ENCODE results near the gene ACAN. TPM values are rescaled to one million over a fixed set of nuclear protein-coding genes. Genes with fewer than 3 reads are reported as not detected.

ACAN gene
- total RNA-seq, 2 experiments from 2014 or later: not detected

GRCh38 chr15:88834211-88834812 lies 31.1 kb downstream of the ACAN start:
- CTCF ChIA-PET: interaction anchor here (0.6 to 1.6 kb wide), 5 partner anchors 8 to 210 kb away, joined by 3 to 4 read pairs (median 3); no protein-coding TSS in a partner anchor
- no peaks in the 10 kb centered on the region for H3K27me3 Mint-ChIP-seq (ENCODE audit: low read depth)
- peaks cover 5% of the 10 kb centered on the region for H3K4me1 Mint-ChIP-seq (ENCODE audit: low read depth)
- H3K4me3 Mint-ChIP-seq: no peak overlapping the region
- DNase-seq: peak; percentile 24
- no peak overlapping the region for H3K27ac Mint-ChIP-seq
- no peaks in the 10 kb centered on the region for H3K36me3 Mint-ChIP-seq (ENCODE audit: low read depth)
- no peaks in the 10 kb centered on the region for H3K9me3 Mint-ChIP-seq
- intact Hi-C loops (cut with micrococcal nuclease): loop anchor here (1.0 to 5.0 kb wide), 2 partner anchors 211 to 367 kb away; partner anchors contain the start of genes MRPL46 and MRPS11

DNA sequence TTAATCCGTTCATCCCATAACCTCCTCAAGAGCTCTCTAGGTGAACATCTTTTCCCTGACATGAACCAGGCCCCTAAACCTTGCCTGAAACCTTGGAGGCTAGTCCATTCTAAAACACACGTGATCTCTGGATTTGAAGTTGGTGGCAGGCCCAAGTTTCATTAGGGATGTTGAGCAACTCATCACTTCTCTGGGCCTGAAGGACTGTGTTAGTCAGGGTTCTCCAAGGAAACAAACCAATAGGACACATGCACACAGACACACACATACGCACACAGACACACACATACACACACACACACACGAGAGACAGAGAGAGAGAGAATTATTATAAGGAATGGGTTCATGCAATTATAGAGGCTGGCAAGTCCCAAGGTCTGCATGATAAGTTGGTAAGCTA lies 31.9 kb downstream of the ACAN start:
- Mint-ChIP-seq H3K27me3 (ENCODE audit: low read depth) (no peaks in the 10 kb centered on the region), H3K9me3 (no peaks in the 10 kb centered on the region), H3K27ac (no peak overlapping the region), H3K4me1 (ENCODE audit: low read depth) (peaks cover 5% of the 10 kb centered on the region), H3K36me3 (ENCODE audit: low read depth) (no peaks in the 10 kb centered on the region), H3K4me3 (no peak overlapping the region)
- DNase-seq: no peak
- intact Hi-C loops (cut with micrococcal nuclease): no loop called here
- CTCF ChIA-PET: interaction anchor here (0.6 to 1.1 kb wide), 4 partner anchors 9 to 211 kb away, joined by 3 to 4 read pairs (median 4); no protein-coding TSS in a partner anchor

DNA sequence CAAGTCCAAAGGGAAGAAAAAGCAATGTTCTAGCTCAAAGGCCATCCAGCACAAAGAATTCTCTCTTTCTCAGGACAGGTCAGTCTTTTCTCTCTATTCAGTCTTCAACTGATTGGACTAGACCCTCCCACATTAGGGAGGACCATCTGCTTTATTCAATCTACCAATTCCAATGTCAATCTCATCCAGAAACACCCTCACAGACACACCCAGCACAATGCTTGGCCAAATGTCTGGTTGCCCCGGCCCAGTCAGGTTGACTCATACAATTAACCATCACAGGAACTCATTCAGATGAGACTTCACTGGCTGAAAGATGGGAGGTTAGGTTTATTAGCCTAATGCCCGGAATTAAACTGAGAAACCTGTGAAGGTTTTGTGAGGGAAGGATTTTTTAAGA lies 32.4 kb downstream of the ACAN start:
- peaks cover 5% of the 10 kb centered on the region for H3K4me1 Mint-ChIP-seq (ENCODE audit: low read depth)
- DNase-seq: no peak
- no peaks in the 10 kb centered on the region for H3K36me3 Mint-ChIP-seq (ENCODE audit: low read depth)
- H3K27me3 Mint-ChIP-seq (ENCODE audit: low read depth): no peaks in the 10 kb centered on the region
- no peak overlapping the region for H3K27ac Mint-ChIP-seq
- CTCF ChIA-PET: interaction anchor here (0.9 to 1.1 kb wide), 2 partner anchors 10 to 14 kb away, joined by 3 read pairs; no protein-coding TSS in a partner anchor
- H3K4me3 Mint-ChIP-seq: no peak overlapping the region
- intact Hi-C loops (cut with micrococcal nuclease): no loop called here
- H3K9me3 Mint-ChIP-seq: no peaks in the 10 kb centered on the region

DNA sequence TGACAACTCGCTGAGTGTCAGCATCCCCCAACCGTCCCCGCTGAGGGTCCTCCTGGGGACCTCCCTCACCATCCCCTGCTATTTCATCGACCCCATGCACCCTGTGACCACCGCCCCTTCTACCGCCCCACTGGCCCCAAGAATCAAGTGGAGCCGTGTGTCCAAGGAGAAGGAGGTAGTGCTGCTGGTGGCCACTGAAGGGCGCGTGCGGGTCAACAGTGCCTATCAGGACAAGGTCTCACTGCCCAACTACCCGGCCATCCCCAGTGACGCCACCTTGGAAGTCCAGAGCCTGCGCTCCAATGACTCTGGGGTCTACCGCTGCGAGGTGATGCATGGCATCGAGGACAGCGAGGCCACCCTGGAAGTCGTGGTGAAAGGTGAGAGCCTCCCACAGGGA lies 35.4 kb downstream of the ACAN start:
- Mint-ChIP-seq H3K27me3 (ENCODE audit: low read depth) (no peaks in the 10 kb centered on the region), H3K27ac (no peak overlapping the region), H3K36me3 (ENCODE audit: low read depth) (no peaks in the 10 kb centered on the region), H3K4me3 (no peak overlapping the region), H3K9me3 (no peaks in the 10 kb centered on the region), H3K4me1 (ENCODE audit: low read depth) (peaks cover 5% of the 10 kb centered on the region)
- intact Hi-C loops (cut with micrococcal nuclease): no loop called here
- DNase-seq: no peak
- CTCF ChIA-PET: interaction anchor here (0.5 to 1.3 kb wide), 2 partner anchors 13 to 122 kb away, joined by 3 read pairs; no protein-coding TSS in a partner anchor

- CTCF ChIA-PET: interaction anchor here (0.5 to 1.3 kb wide), 2 partner anchors 13 to 122 kb away, joined by 3 read pairs; no protein-coding TSS in a partner anchor
- H3K27ac Mint-ChIP-seq: no peak overlapping the region
Measured at GRCh38 chr15:88839146-88839545, 35.9 kb downstream of the ACAN start.

GRCh38 chr15:88839961-88840360 lies 36.7 kb downstream of the ACAN start:
- CTCF ChIA-PET: interaction anchor here (1.3 kb wide), 1 partner anchor 14 kb away, joined by 3 read pairs; no protein-coding TSS in a partner anchor
- intact Hi-C loops (cut with micrococcal nuclease): no loop called here
- H3K4me3 Mint-ChIP-seq: no peak overlapping the region
- no peaks in the 10 kb centered on the region for H3K9me3 Mint-ChIP-seq
- H3K27ac Mint-ChIP-seq: no peak overlapping the region
- H3K4me1 Mint-ChIP-seq (ENCODE audit: low read depth): peaks cover 7% of the 10 kb centered on the region
- H3K27me3 Mint-ChIP-seq (ENCODE audit: low read depth): no peaks in the 10 kb centered on the region
- H3K36me3 Mint-ChIP-seq (ENCODE audit: low read depth): no peaks in the 10 kb centered on the region
- no peak for DNase-seq

More at GRCh38 chr15:88839146-88839545, 35.9 kb downstream of the ACAN start:
- Mint-ChIP-seq H3K9me3 (no peaks in the 10 kb centered on the region), H3K36me3 (ENCODE audit: low read depth) (no peaks in the 10 kb centered on the region), H3K27me3 (ENCODE audit: low read depth) (no peaks in the 10 kb centered on the region), H3K4me3 (no peak overlapping the region), H3K4me1 (ENCODE audit: low read depth) (peaks cover 2% of the 10 kb centered on the region)
- intact Hi-C loops (cut with micrococcal nuclease): no loop called here
- no peak for DNase-seq

DNA sequence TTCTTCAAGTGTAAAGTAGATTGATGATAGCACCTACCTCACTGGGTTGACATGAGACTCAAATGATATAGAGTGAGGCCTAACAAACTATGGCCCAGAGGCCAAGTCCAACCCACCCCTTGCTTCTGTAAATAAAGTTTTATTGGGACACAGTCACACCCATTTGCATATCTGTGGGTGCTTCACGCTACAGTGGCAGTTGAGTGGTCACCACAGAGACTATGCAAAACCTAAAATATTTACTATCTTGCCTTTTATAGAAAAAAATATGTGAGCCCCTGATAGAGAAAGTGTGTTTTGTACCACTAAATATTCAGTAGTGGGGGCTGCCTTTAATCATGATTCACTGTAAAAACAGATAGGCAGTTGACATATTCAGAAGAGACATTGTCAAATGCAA lies 38.0 kb downstream of the ACAN start:
- intact Hi-C loops (cut with micrococcal nuclease): no loop called here
- no peaks in the 10 kb centered on the region for H3K36me3 Mint-ChIP-seq (ENCODE audit: low read depth)
- H3K27ac Mint-ChIP-seq: no peak overlapping the region
- H3K4me1 Mint-ChIP-seq (ENCODE audit: low read depth): peaks cover 10% of the 10 kb centered on the region
- no peaks in the 10 kb centered on the region for H3K9me3 Mint-ChIP-seq
- CTCF ChIA-PET: no interaction called here
- H3K4me3 Mint-ChIP-seq: no peak overlapping the region
- DNase-seq: no peak
- H3K27me3 Mint-ChIP-seq (ENCODE audit: low read depth): no peaks in the 10 kb centered on the region

DNA sequence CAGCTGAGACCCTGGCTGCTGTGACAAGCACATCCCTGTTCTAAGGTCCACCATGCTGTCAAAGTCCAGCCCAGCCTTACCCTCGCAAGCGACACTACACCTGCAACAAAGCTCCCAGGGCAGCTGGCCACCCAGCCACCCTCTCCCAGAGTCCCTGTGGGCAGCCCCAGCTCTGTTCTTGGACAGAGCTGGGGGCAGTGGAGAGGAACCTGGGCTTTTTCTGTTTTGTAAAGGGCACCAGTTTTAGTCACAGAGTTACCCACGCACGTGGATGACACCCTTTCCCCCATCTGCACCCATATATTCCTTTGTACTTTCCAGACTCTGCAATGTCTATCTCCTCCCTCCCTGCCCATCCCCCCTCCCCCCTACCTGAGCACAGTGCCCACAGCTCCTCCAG lies 38.9 kb downstream of the ACAN start:
- Mint-ChIP-seq H3K27ac (no peak overlapping the region), H3K9me3 (no peaks in the 10 kb centered on the region), H3K36me3 (ENCODE audit: low read depth) (no peaks in the 10 kb centered on the region), H3K27me3 (ENCODE audit: low read depth) (no peaks in the 10 kb centered on the region), H3K4me3 (no peak overlapping the region), H3K4me1 (ENCODE audit: low read depth) (peaks cover 10% of the 10 kb centered on the region)
- intact Hi-C loops (cut with micrococcal nuclease): no loop called here
- CTCF ChIA-PET: no interaction called here
- no peak for DNase-seq

DNA sequence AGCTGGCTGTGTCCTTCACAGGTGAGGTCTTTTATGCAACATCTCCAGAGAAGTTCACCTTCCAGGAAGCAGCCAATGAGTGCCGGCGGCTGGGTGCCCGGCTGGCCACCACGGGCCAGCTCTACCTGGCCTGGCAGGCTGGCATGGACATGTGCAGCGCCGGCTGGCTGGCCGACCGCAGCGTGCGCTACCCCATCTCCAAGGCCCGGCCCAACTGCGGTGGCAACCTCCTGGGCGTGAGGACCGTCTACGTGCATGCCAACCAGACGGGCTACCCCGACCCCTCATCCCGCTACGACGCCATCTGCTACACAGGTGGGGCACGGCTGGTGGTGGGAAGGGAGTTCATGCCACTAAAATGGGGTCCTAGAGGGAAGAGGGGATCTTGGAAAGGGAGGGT lies 40.1 kb downstream of the ACAN start:
- H3K27ac Mint-ChIP-seq: no peak overlapping the region
- H3K4me1 Mint-ChIP-seq (ENCODE audit: low read depth): peaks cover 10% of the 10 kb centered on the region
- H3K9me3 Mint-ChIP-seq: no peaks in the 10 kb centered on the region
- CTCF ChIA-PET: no interaction called here
- no peak for DNase-seq
- H3K4me3 Mint-ChIP-seq: no peak overlapping the region
- no peaks in the 10 kb centered on the region for H3K27me3 Mint-ChIP-seq (ENCODE audit: low read depth)
- no peaks in the 10 kb centered on the region for H3K36me3 Mint-ChIP-seq (ENCODE audit: low read depth)
- intact Hi-C loops (cut with micrococcal nuclease): no loop called here

GRCh38 chr15:88844749-88845386 lies 41.6 kb downstream of the ACAN start:
- peak; percentile 15 for DNase-seq
- Mint-ChIP-seq H3K4me3 (no peak overlapping the region), H3K27me3 (ENCODE audit: low read depth) (no peaks in the 10 kb centered on the region), H3K36me3 (ENCODE audit: low read depth) (no peaks in the 10 kb centered on the region), H3K9me3 (no peaks in the 10 kb centered on the region), H3K4me1 (ENCODE audit: low read depth) (peaks cover 10% of the 10 kb centered on the region), H3K27ac (no peak overlapping the region)
- CTCF ChIA-PET: no interaction called here
- intact Hi-C loops (cut with micrococcal nuclease): no loop called here

DNA sequence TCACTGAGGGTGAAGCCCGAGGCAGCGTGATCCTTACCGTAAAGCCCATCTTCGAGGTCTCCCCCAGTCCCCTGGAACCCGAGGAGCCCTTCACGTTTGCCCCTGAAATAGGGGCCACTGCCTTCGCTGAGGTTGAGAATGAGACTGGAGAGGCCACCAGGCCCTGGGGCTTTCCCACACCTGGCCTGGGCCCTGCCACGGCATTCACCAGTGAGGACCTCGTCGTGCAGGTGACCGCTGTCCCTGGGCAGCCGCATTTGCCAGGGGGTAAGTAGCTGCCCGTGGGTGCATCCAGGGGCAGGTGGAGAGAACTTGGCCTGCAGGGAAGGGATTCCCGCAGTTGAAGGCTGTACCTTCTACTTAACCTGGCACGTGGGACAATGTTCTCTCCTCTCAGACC lies 42.4 kb downstream of the ACAN start:
- DNase-seq: no peak
- Mint-ChIP-seq H3K27me3 (ENCODE audit: low read depth) (no peaks in the 10 kb centered on the region), H3K27ac (no peak overlapping the region), H3K9me3 (no peaks in the 10 kb centered on the region), H3K4me1 (ENCODE audit: low read depth) (peaks cover 10% of the 10 kb centered on the region), H3K4me3 (no peak overlapping the region), H3K36me3 (ENCODE audit: low read depth) (no peaks in the 10 kb centered on the region)
- CTCF ChIA-PET: no interaction called here
- intact Hi-C loops (cut with micrococcal nuclease): no loop called here

- Mint-ChIP-seq H3K27ac (no peak overlapping the region), H3K27me3 (ENCODE audit: low read depth) (no peaks in the 10 kb centered on the region)
Measured at GRCh38 chr15:88847144-88847543, 43.9 kb downstream of the ACAN start.

DNA sequence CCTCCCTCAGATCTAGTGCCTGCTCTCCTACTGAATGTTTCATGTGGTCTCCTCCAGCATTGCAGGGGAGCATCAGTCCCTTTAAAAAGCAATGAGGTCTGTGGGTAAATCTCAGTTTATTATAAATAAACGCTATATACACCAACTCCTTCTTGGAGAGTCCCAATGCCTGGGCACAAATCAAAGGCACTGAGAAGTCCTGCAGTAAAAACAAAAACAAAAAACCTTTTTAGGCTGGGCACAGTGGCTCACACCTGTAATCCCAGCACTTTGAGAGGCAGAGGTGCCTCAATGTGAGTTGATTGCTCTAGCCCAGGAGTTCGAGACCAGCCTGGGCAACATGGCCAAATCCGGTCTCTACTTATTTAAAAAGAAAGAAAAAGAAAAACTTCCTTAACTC lies 45.0 kb downstream of the ACAN start:
- CTCF ChIA-PET: no interaction called here
- Mint-ChIP-seq H3K36me3 (ENCODE audit: low read depth) (no peaks in the 10 kb centered on the region), H3K27ac (no peak overlapping the region), H3K4me3 (no peak overlapping the region), H3K9me3 (no peaks in the 10 kb centered on the region), H3K4me1 (ENCODE audit: low read depth) (peaks cover 10% of the 10 kb centered on the region), H3K27me3 (ENCODE audit: low read depth) (no peaks in the 10 kb centered on the region)
- no peak for DNase-seq
- intact Hi-C loops (cut with micrococcal nuclease): no loop called here

More at GRCh38 chr15:88847144-88847543, 43.9 kb downstream of the ACAN start:
- CTCF ChIA-PET: no interaction called here
- no peaks in the 10 kb centered on the region for H3K9me3 Mint-ChIP-seq
- DNase-seq: no peak
- intact Hi-C loops (cut with micrococcal nuclease): no loop called here
- peaks cover 10% of the 10 kb centered on the region for H3K4me1 Mint-ChIP-seq (ENCODE audit: low read depth)
- H3K36me3 Mint-ChIP-seq (ENCODE audit: low read depth): no peaks in the 10 kb centered on the region
- no peak overlapping the region for H3K4me3 Mint-ChIP-seq
